ENCODE measurements around the gene CLSTN2.

DNA sequence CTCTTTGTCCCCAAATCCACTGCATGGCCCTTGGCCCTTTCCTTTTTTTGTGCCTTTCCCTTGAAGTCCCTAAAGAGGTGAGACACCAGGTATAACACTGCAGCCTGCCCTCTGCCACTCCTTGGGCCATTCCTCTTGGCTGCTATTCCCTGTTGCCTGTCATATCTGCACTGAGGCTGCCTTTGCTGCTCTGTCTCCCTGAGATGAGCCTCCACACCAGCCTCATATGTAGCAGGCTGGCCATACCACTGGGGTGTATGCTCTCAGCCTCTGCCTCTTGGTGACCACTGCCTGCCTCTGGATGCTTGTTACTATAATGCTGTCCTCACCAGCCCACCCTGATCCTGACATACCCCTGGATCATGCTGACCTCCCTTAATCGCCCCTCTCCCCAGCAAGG, 252.0 kb downstream of the CLSTN2 start:
- TF ChIP-seq SP1 (IDR thresholded peaks at IDR 0.05), result no peak
- TF ChIP-seq, protein P1, sequence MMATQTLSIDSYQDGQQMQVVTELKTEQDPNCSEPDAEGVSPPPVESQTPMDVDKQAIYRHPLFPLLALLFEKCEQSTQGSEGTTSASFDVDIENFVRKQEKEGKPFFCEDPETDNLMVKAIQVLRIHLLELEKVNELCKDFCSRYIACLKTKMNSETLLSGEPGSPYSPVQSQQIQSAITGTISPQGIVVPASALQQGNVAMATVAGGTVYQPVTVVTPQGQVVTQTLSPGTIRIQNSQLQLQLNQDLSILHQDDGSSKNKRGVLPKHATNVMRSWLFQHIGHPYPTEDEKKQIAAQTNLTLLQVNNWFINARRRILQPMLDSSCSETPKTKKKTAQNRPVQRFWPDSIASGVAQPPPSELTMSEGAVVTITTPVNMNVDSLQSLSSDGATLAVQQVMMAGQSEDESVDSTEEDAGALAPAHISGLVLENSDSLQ (IDR thresholded peaks at IDR 0.05), result no peak
- TF ChIP-seq FOXM1 (IDR thresholded peaks at IDR 0.05; ENCODE audit: borderline replicate concordance), result no peak
- TF ChIP-seq ARNT (IDR thresholded peaks at IDR 0.05), result no peak
- TF ChIP-seq NFRKB (IDR thresholded peaks at IDR 0.05), result no peak
- TF ChIP-seq TARDBP (IDR thresholded peaks at IDR 0.05), result no peak
- no peak for TF ChIP-seq ZNF384 (IDR thresholded peaks at IDR 0.05)
- TF ChIP-seq LEF1 (IDR thresholded peaks at IDR 0.05; ENCODE audit: borderline replicate concordance), result no peak
- no peak for TF ChIP-seq L3MBTL2 (conservative IDR thresholded peaks at IDR 0.05)
- no peak for TF ChIP-seq BHLHE40 (IDR thresholded peaks at IDR 0.05; ENCODE audit: borderline replicate concordance)

Data from HEK293T (cell line).